Thyroid gland (tissue), 4 donors: Measurements from ENCODE around the gene AQR.

Experiments
- POLR2A ChIP-seq, 2 donors: fragments of 450-650 bp; IDR thresholded peaks; one replicate each; pipeline ENCODE4 v1.6.1; 2017; ENCODE audit warnings: antibody characterized with exemption in 2 of 2, mild to moderate bottlenecking in 2 of 2, moderate library complexity in 1 of 2
- TF ChIP-seq, protein P1 (sequence below), 6 experiments: fragments of 200-600 bp in 3 of 6; fragments of 450-650 bp in 3 of 6; sonication (generic) in 3 of 6; IDR thresholded peaks; one replicate each; pipeline ENCODE4 v1.5.1; 2016 to 2019; ENCODE audit warnings: antibody characterized with exemption in 6 of 6, mild to moderate bottlenecking in 2 of 6, inconsistent platforms in 1 of 6, moderate library complexity in 1 of 6

DNA sequence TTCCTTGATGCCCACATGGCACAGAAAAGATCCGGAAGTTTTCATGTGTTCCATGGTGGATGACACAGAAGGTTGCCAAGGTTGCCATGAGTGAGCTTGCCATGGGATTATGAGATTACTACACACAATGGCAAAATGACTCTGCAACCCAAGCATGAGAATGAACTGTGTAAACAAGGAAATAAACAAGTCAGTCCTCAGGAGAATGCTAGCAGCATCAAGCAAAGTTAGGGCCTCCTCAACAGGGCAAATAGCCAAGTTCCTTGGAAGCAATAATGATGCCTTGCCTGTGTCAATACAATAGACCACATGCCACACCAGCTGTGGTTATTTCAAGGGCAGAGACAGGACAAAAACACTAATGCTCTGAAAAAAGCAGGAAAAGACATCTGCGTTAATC is 41.8 kb downstream of the AQR start:
- TF ChIP-seq, protein P1, sequence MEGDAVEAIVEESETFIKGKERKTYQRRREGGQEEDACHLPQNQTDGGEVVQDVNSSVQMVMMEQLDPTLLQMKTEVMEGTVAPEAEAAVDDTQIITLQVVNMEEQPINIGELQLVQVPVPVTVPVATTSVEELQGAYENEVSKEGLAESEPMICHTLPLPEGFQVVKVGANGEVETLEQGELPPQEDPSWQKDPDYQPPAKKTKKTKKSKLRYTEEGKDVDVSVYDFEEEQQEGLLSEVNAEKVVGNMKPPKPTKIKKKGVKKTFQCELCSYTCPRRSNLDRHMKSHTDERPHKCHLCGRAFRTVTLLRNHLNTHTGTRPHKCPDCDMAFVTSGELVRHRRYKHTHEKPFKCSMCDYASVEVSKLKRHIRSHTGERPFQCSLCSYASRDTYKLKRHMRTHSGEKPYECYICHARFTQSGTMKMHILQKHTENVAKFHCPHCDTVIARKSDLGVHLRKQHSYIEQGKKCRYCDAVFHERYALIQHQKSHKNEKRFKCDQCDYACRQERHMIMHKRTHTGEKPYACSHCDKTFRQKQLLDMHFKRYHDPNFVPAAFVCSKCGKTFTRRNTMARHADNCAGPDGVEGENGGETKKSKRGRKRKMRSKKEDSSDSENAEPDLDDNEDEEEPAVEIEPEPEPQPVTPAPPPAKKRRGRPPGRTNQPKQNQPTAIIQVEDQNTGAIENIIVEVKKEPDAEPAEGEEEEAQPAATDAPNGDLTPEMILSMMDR (IDR thresholded peaks at IDR 0.05) = no peak
- no peak for TF ChIP-seq POLR2A (IDR thresholded peaks at IDR 0.05)
